Panc1 (cell line): ENCODE data around the gene TRAM1L1. TPM values are rescaled to one million over a fixed set of nuclear protein-coding genes. Genes with fewer than 3 reads are reported as not detected.

Source experiments
- ATAC-seq: fragments of 200-7000 bp; cut with Tn5 transposase; 2 replicates; pipeline ENCODE4 v1.9.1; 2020; ENCODE audit warnings: mild to moderate bottlenecking, moderate library complexity
- Bru-seq: library from RNA; stranded (reverse); fragments of 400-500 nt; gene quantifications from one replicate; lab custom pipeline; 2021; lab: Mats Ljungman, UMichigan
- BruChase-seq, 2 experiments: library from RNA; stranded (reverse); fragments of 400-500 nt; gene quantifications; one replicate each; lab custom pipeline; 2021; lab: Mats Ljungman, UMichigan
- BruUV-seq: library from RNA; stranded (reverse); fragments of 400-500 nt; replicated peaks from 2 replicates; lab custom pipeline; 2021; lab: Mats Ljungman, UMichigan
- CTCF ChIA-PET: fragments of 300-600 bp; sonication (Branson Sonifier 250); formaldehyde crosslinking; loops from one replicate; lab custom pipeline; 2022; ENCODE audit warnings: antibody characterized with exemption; lab: Charles Lee
- POLR2A ChIA-PET: fragments of 300-600 bp; sonication (Branson Sonifier 250); formaldehyde crosslinking; loops from one replicate; lab custom pipeline; 2022; ENCODE audit warnings: antibody characterized with exemption; lab: Charles Lee
- DNase-seq: peaks from one replicate; pipeline ENCODE4 v3.0.0-alpha.2; 2010; ENCODE audit warnings: low read depth, low spot score
- H3K27ac ChIP-seq: 2 replicates; pipeline ENCODE4 v1.5.1; 2011; ENCODE audit warnings: mild to moderate bottlenecking, low read length, inconsistent platforms
- H3K27me3 ChIP-seq: fragments of 200-500 bp; sonication (Bioruptor generic); 2 replicates; pipeline ENCODE4 v1.6.0; 2014; ENCODE audit warnings: low read length, inconsistent platforms; ENCODE audit not compliant: control insufficient read depth, insufficient read depth
- H3K36me3 ChIP-seq: fragments of 200-500 bp; sonication (Bioruptor generic); 2 replicates; pipeline ENCODE4 v1.5.1; 2014; ENCODE audit warnings: inconsistent platforms, mild to moderate bottlenecking, low read length, moderate library complexity; ENCODE audit not compliant: control insufficient read depth, insufficient read depth
- H3K4me1 ChIP-seq: 2 replicates; pipeline ENCODE4 v1.5.1; 2011; ENCODE audit warnings: inconsistent platforms, mild to moderate bottlenecking, low read length, moderate library complexity; ENCODE audit not compliant: control insufficient read depth, insufficient read depth
- H3K4me3 ChIP-seq, 2 experiments: 2 replicates each; pipeline ENCODE4 v1.5.1; 2011 to 2012; ENCODE audit warnings: low read depth in 2 of 2, low read length in 2 of 2, mild to moderate bottlenecking in 2 of 2, inconsistent platforms in 1 of 2, moderate library complexity in 1 of 2
- H3K9me3 ChIP-seq: fragments of 200-500 bp; sonication (Bioruptor generic); 2 replicates; pipeline ENCODE4 v1.5.1; 2014; ENCODE audit warnings: low read depth, mild to moderate bottlenecking, inconsistent platforms, low read length, moderate library complexity; ENCODE audit not compliant: control insufficient read depth, insufficient read depth
- POLR2AphosphoS5 ChIP-seq: IDR thresholded peaks from 2 replicates; pipeline ENCODE4 v1.6.1; 2012; ENCODE audit warnings: mild to moderate bottlenecking, low read depth, low read length, moderate library complexity
- SIN3A ChIP-seq: IDR thresholded peaks from 2 replicates; pipeline ENCODE4 v1.6.1; 2012; ENCODE audit warnings: low read depth, mild to moderate bottlenecking, low read length, moderate library complexity, borderline replicate concordance; ENCODE audit not compliant: insufficient read depth
- TCF7L2 ChIP-seq: IDR thresholded peaks from 2 replicates; pipeline ENCODE4 v1.6.1; 2011; ENCODE audit warnings: mild to moderate bottlenecking, low read depth, low read length, inconsistent platforms
- in situ Hi-C: cut with HindIII; loops from 2 replicates; pipeline ENCODE4 v1.10.0; 2016; ENCODE audit warnings: low sequenced_read_pairs, low pct_unique_long_range_greater_than_20kb
- intact Hi-C: fragments of 100-400 bp; cut with micrococcal nuclease; formaldehyde crosslinking; loops from one replicate; pipeline ENCODE4 v1.10.0; 2022; ENCODE audit not compliant: unreplicated experiment
- long read RNA-seq: library from polyadenylated mRNA; unstranded; transcript quantifications from one replicate; pipeline ENCODE4 v2.0.0, GENCODE V29; 2021; ENCODE audit not compliant: unreplicated experiment
- polyA plus RNA-seq: library from polyadenylated mRNA; unstranded; fragments of >200 nt; gene quantifications from one replicate; pipeline ENCODE4 v1.2.1, GENCODE V29; 2012; ENCODE audit warnings: missing spikeins; ENCODE audit not compliant: insufficient read length
- total RNA-seq: library from RNA; stranded (reverse); gene quantifications from one replicate; pipeline ENCODE4 v1.2.1, GENCODE V29; 2021; ENCODE audit not compliant: unreplicated experiment
- TF ChIP-seq, protein P1 (sequence below): fragments of 450-650 bp; IDR thresholded peaks from 2 replicates; pipeline ENCODE4 v1.5.1; 2017; ENCODE audit warnings: mild to moderate bottlenecking
- TF ChIP-seq, protein P2 (sequence below), 2 experiments: IDR thresholded peaks; 2 replicates each; pipeline ENCODE4 v1.6.1; 2011 to 2012; ENCODE audit warnings: low read depth in 2 of 2, control low read depth in 1 of 2, low read length in 1 of 2, mild to moderate bottlenecking in 1 of 2, moderate library complexity in 1 of 2; ENCODE audit not compliant: insufficient read depth in 1 of 2

The TRAM1L1 gene
- 0.72 TPM for total RNA-seq
- polyA plus RNA-seq, result 0.58 TPM
- percentile 37 among the genes with signal in this experiment for Bru-seq, nascent RNA
- BruChase-seq, experiment 1, labeled RNA remaining after a 2-hour chase, result percentile 46 among the genes with signal in this experiment
- BruChase-seq, experiment 2, labeled RNA remaining after a 6-hour chase, result percentile 44 among the genes with signal in this experiment
- long read RNA-seq, partial matches to known transcripts, result 0 of 2 reads
- long read RNA-seq, other reads (novel, unspliced or antisense), result 0 of 2 reads

GRCh38 chr4:117084866-117085701, at the start of gene TRAM1L1:
Gene TRAM1L1, minus strand, starts transcription at chr4:117085576. Its CDS starts 183 bp downstream, at chr4:117085393.
- Histone ChIP-seq H3K4me1 (no peaks in the 10 kb centered on the region), H3K9me3 (no peaks in the 10 kb centered on the region), H3K36me3 (no peaks in the 10 kb centered on the region), H3K27ac (peak within 1 kb of the TSS; percentile 66), H3K4me3 (peak within 1 kb of the TSS; percentile 61 to 65), H3K27me3 (no peaks in the 10 kb centered on the region)
- intact Hi-C loops, result no loop called here
- peak; percentile 89 for ATAC-seq
- no peak for DNase-seq
- in situ Hi-C loops, result no loop called here
- peak; percentile 75 for TF ChIP-seq TCF7L2
- TF ChIP-seq, protein P1, sequence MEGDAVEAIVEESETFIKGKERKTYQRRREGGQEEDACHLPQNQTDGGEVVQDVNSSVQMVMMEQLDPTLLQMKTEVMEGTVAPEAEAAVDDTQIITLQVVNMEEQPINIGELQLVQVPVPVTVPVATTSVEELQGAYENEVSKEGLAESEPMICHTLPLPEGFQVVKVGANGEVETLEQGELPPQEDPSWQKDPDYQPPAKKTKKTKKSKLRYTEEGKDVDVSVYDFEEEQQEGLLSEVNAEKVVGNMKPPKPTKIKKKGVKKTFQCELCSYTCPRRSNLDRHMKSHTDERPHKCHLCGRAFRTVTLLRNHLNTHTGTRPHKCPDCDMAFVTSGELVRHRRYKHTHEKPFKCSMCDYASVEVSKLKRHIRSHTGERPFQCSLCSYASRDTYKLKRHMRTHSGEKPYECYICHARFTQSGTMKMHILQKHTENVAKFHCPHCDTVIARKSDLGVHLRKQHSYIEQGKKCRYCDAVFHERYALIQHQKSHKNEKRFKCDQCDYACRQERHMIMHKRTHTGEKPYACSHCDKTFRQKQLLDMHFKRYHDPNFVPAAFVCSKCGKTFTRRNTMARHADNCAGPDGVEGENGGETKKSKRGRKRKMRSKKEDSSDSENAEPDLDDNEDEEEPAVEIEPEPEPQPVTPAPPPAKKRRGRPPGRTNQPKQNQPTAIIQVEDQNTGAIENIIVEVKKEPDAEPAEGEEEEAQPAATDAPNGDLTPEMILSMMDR, result peak; percentile 17; the same call in 1 of the 2 replicates
- TF ChIP-seq SIN3A, result no peak
- POLR2A ChIA-PET, result no interaction called here
- BruUV-seq, result no TSS peak
- CTCF ChIA-PET, result no interaction called here

DNA sequence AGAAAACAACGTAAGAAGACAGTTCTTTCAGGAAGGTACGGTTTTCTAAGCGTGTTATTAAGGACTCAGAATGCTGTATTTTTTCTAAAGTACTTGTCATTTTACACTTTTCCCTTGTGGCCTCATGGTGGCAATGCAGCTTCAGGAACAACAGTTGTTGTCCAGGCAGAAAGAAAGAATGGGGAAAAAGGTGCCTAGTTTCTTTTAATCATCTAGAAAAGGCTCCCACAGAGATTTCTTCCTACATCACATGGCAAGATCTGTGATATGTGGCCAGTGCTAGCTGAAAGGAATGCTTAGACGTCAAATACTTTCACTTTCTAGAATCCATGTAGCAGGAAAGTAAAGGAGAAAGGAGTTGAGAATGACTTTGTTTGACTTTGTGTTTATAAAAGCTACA, 49.0 kb upstream of the TRAM1L1 start:
- intact Hi-C loops, result loop anchor here (5.0 to 10.0 kb wide), 2 partner anchors 900 to 1088 kb away; partner anchors contain the start of gene NDST3
- H3K27me3 ChIP-seq, result no peaks in the 10 kb centered on the region
- H3K27ac ChIP-seq, result no peak overlapping the region
- BruUV-seq, result no TSS peak
- TF ChIP-seq TCF7L2 (no peak), SIN3A (no peak), POLR2AphosphoS5 (no peak)
- TF ChIP-seq, protein P2, sequence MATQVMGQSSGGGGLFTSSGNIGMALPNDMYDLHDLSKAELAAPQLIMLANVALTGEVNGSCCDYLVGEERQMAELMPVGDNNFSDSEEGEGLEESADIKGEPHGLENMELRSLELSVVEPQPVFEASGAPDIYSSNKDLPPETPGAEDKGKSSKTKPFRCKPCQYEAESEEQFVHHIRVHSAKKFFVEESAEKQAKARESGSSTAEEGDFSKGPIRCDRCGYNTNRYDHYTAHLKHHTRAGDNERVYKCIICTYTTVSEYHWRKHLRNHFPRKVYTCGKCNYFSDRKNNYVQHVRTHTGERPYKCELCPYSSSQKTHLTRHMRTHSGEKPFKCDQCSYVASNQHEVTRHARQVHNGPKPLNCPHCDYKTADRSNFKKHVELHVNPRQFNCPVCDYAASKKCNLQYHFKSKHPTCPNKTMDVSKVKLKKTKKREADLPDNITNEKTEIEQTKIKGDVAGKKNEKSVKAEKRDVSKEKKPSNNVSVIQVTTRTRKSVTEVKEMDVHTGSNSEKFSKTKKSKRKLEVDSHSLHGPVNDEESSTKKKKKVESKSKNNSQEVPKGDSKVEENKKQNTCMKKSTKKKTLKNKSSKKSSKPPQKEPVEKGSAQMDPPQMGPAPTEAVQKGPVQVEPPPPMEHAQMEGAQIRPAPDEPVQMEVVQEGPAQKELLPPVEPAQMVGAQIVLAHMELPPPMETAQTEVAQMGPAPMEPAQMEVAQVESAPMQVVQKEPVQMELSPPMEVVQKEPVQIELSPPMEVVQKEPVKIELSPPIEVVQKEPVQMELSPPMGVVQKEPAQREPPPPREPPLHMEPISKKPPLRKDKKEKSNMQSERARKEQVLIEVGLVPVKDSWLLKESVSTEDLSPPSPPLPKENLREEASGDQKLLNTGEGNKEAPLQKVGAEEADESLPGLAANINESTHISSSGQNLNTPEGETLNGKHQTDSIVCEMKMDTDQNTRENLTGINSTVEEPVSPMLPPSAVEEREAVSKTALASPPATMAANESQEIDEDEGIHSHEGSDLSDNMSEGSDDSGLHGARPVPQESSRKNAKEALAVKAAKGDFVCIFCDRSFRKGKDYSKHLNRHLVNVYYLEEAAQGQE (IDR thresholded peaks at IDR 0.05; ENCODE audit: insufficient read depth in 1 of 2, low read depth in 2 of 2, low read length in 1 of 2), result no peak
- TF ChIP-seq, protein P1, result peak; percentile 51; the same call in 1 of the 2 replicates
- H3K4me1 ChIP-seq, result no peaks in the 10 kb centered on the region
- H3K4me3 ChIP-seq, result no peak overlapping the region
- in situ Hi-C loops, result no loop called here
- peak; percentile 25 for DNase-seq
- ChIA-PET POLR2A (no interaction called here), CTCF (no interaction called here)
- no peaks in the 10 kb centered on the region for H3K9me3 ChIP-seq
- ATAC-seq, result no peak
- H3K36me3 ChIP-seq, result no peaks in the 10 kb centered on the region
